HCT116 (cell line): ENCODE measurements around the gene ORC2. TPM values are rescaled to one million over a fixed set of nuclear protein-coding genes. Genes with fewer than 3 reads are reported as not detected.

Experiments
- ATAC-seq: fragments of 200-7000 bp; cut with Tn5 transposase; 2 replicates; pipeline ENCODE4 v1.9.1; 2020; ENCODE audit warnings: mild to moderate bottlenecking, moderate library complexity
- BruUV-seq: library from RNA; stranded (reverse); fragments of 400-500 nt; replicated peaks from 2 replicates; lab custom pipeline; 2021; lab: Mats Ljungman, UMichigan
- CTCF ChIA-PET: fragments of 300-600 bp; sonication (Branson Sonifier 250); formaldehyde crosslinking; loops from one replicate; lab custom pipeline; 2021; ENCODE audit warnings: antibody characterized with exemption; lab: Charles Lee
- POLR2A ChIA-PET: fragments of 300-600, 350-600 bp; sonication (Branson Sonifier 250); formaldehyde crosslinking; loops from one replicate; lab custom pipeline; 2021; ENCODE audit warnings: antibody characterized with exemption; lab: Charles Lee
- RAD21 ChIA-PET, 2 experiments: fragments of 300-600 bp; sonication (Branson Sonifier 250); formaldehyde crosslinking; loops; one replicate each; lab custom pipeline; 2023; ENCODE audit warnings: low total read pairs in 2 of 2; ENCODE audit not compliant: uncharacterized antibody in 2 of 2, unreplicated experiment in 2 of 2, low non-redundant PET in 1 of 2; lab: Charles Lee
- DNase-seq: peaks from one replicate; pipeline ENCODE4 v3.0.0-alpha.2; 2010; ENCODE audit warnings: low read depth, low spot score
- H2AFZ ChIP-seq: fragments of 200-600 bp; shearing (Covaris generic), sonication (generic); 2 replicates; pipeline ENCODE4 v1.6.1; 2017; ENCODE audit warnings: low read depth, mixed run types, mixed read lengths, antibody characterized with exemption, low read length; ENCODE audit not compliant: poor library complexity, severe bottlenecking
- H3K27ac ChIP-seq: 2 replicates; pipeline ENCODE4 v1.5.1; 2012; ENCODE audit warnings: low read depth, low read length
- H3K27me3 ChIP-seq: fragments of 200-600 bp; sonication (generic); 2 replicates; pipeline ENCODE4 v1.6.1; 2016; ENCODE audit warnings: mixed run types, low read length, mixed read lengths; ENCODE audit not compliant: insufficient read depth
- H3K36me3 ChIP-seq, 2 experiments: fragments of 200-500 bp in 1 of 2; fragments of 200-600 bp in 1 of 2; sonication (Bioruptor generic) in 1 of 2; sonication (generic) in 1 of 2; 2 replicates each; pipeline versions ENCODE4 v1.5.1 to v1.6.1; 2014 to 2016; ENCODE audit warnings: low read length in 2 of 2, inconsistent platforms in 1 of 2, mixed read lengths in 1 of 2, mixed run types in 1 of 2; ENCODE audit not compliant: insufficient read depth in 2 of 2, control insufficient read depth in 1 of 2
- H3K4me1 ChIP-seq, 2 experiments: fragments of 200-600 bp in 1 of 2; sonication (generic) in 1 of 2; 2 replicates each; pipeline versions ENCODE4 v1.5.1 to v1.6.1; 2012 to 2017; ENCODE audit warnings: low read length in 2 of 2, inconsistent platforms in 1 of 2, mild to moderate bottlenecking in 1 of 2, mixed read lengths in 1 of 2, mixed run types in 1 of 2, moderate library complexity in 1 of 2; ENCODE audit not compliant: insufficient read depth in 2 of 2, control insufficient read depth in 1 of 2
- H3K4me2 ChIP-seq: fragments of 200-600 bp; sonication (generic); 2 replicates; pipeline ENCODE4 v1.6.1; 2017; ENCODE audit warnings: mixed run types, low read length, mixed read lengths
- H3K4me3 ChIP-seq, 2 experiments: fragments of 200-600 bp in 1 of 2; sonication (generic) in 1 of 2; replicated peaks in 1 of 2; 2 replicates each; pipeline ENCODE4 v1.5.1; 2011 to 2016; ENCODE audit warnings: low read length in 2 of 2, control low read depth in 1 of 2, low read depth in 1 of 2, mild to moderate bottlenecking in 1 of 2, mixed read lengths in 1 of 2, mixed run types in 1 of 2
- H3K79me2 ChIP-seq: fragments of 200-600 bp; sonication (generic); 2 replicates; pipeline ENCODE4 v1.6.1; 2017; ENCODE audit warnings: mild to moderate bottlenecking, mixed run types, low read length, moderate library complexity, mixed read lengths; ENCODE audit not compliant: insufficient read depth
- H3K9ac ChIP-seq: fragments of 200-600 bp; sonication (generic); 2 replicates; pipeline ENCODE4 v1.6.1; 2016; ENCODE audit warnings: low read length, mixed read lengths
- H3K9me2 ChIP-seq: fragments of 200-600 bp; sonication (generic), shearing (Covaris generic); 2 replicates; pipeline ENCODE4 v1.6.1; 2017; ENCODE audit warnings: mixed run types, mild to moderate bottlenecking, moderate library complexity; ENCODE audit not compliant: insufficient read depth
- H3K9me3 ChIP-seq, 2 experiments: fragments of 200-500 bp in 1 of 2; fragments of 200-600 bp in 1 of 2; sonication (Bioruptor generic) in 1 of 2; sonication (generic) in 1 of 2; 2 replicates each; pipeline ENCODE4 v1.6.1; 2014 to 2017; ENCODE audit warnings: low read length in 2 of 2, mixed read lengths in 2 of 2, inconsistent platforms in 1 of 2, low read depth in 1 of 2, mild to moderate bottlenecking in 1 of 2, mixed run types in 1 of 2, moderate library complexity in 1 of 2; ENCODE audit not compliant: control insufficient read depth in 1 of 2, insufficient read depth in 1 of 2
- H4K20me1 ChIP-seq: fragments of 200-600 bp; sonication (generic), shearing (Covaris generic); 2 replicates; pipeline ENCODE4 v1.6.1; 2017; ENCODE audit warnings: mixed run types, mild to moderate bottlenecking, moderate library complexity; ENCODE audit not compliant: insufficient read depth
- CBX3 ChIP-seq: IDR thresholded peaks from 2 replicates; pipeline ENCODE4 v1.6.1; 2012; ENCODE audit warnings: low read depth
- CEBPB ChIP-seq: IDR thresholded peaks from 2 replicates; pipeline ENCODE4 v1.6.1; 2012; ENCODE audit warnings: low read depth
- CTCF ChIP-seq, 3 experiments: fragments of 200-600 bp in 1 of 3; sonication (generic) in 1 of 3; IDR thresholded peaks in 2 of 3; conservative IDR thresholded peaks in 1 of 3; 2 replicates each; pipeline ENCODE4 v1.5.1; 2012 to 2017; ENCODE audit warnings: low read depth in 2 of 3, low read length in 2 of 3, antibody characterized with exemption in 1 of 3, borderline replicate concordance in 1 of 3, control low read depth in 1 of 3, mild to moderate bottlenecking in 1 of 3, mixed read lengths in 1 of 3, mixed run types in 1 of 3, moderate library complexity in 1 of 3; ENCODE audit not compliant: insufficient read depth in 1 of 3
- EGR1 ChIP-seq: IDR thresholded peaks from 2 replicates; pipeline ENCODE4 v1.6.1; 2012; ENCODE audit warnings: low read depth
- ELF1 ChIP-seq: IDR thresholded peaks from 2 replicates; pipeline ENCODE4 v1.6.1; 2012; ENCODE audit warnings: low read depth, borderline replicate concordance
- EZH2 ChIP-seq: fragments of 200-600 bp; sonication (generic); IDR thresholded peaks from 2 replicates; pipeline ENCODE4 v1.6.1; 2017; ENCODE audit warnings: antibody characterized with exemption, mixed run types
- EZH2phosphoT487 ChIP-seq: fragments of 200-600 bp; IDR thresholded peaks from 2 replicates; pipeline ENCODE4 v1.6.1; 2018; ENCODE audit warnings: antibody characterized with exemption, borderline replicate concordance
- JUND ChIP-seq: IDR thresholded peaks from 2 replicates; pipeline ENCODE4 v1.6.1; 2012
- MAX ChIP-seq: IDR thresholded peaks from 2 replicates; pipeline ENCODE4 v1.6.1; 2012
- POLR2A ChIP-seq: IDR thresholded peaks from 2 replicates; pipeline ENCODE4 v1.7.0; 2011; ENCODE audit warnings: borderline replicate concordance; ENCODE audit not compliant: insufficient read depth, insufficient read length; ENCODE audit errors: extremely low read depth
- POLR2AphosphoS5 ChIP-seq: IDR thresholded peaks from 2 replicates; pipeline ENCODE4 v1.6.1; 2011; ENCODE audit warnings: mild to moderate bottlenecking, low read depth, low read length, moderate library complexity
- RAD21 ChIP-seq: IDR thresholded peaks from 2 replicates; pipeline ENCODE4 v1.6.1; 2012; ENCODE audit warnings: low read depth, mild to moderate bottlenecking
- REST ChIP-seq: IDR thresholded peaks from 2 replicates; pipeline ENCODE4 v1.6.1; 2012; ENCODE audit warnings: low read depth
- SIN3A ChIP-seq: IDR thresholded peaks from 2 replicates; pipeline ENCODE4 v1.6.1; 2012; ENCODE audit warnings: low read depth
- SRF ChIP-seq: IDR thresholded peaks from 2 replicates; pipeline ENCODE4 v1.6.1; 2012; ENCODE audit warnings: low read depth
- TCF7L2 ChIP-seq: IDR thresholded peaks from 2 replicates; pipeline ENCODE4 v1.7.0; 2011; ENCODE audit warnings: borderline replicate concordance, inconsistent platforms; ENCODE audit not compliant: insufficient read depth, insufficient read length; ENCODE audit errors: extremely low read depth
- YY1 ChIP-seq: IDR thresholded peaks from 2 replicates; pipeline ENCODE4 v1.6.1; 2011; ENCODE audit warnings: low read length, low read depth, moderate library complexity, mild to moderate bottlenecking; ENCODE audit not compliant: insufficient replicate concordance; ENCODE audit errors: extremely low read depth
- ZBTB33 ChIP-seq: IDR thresholded peaks from 2 replicates; pipeline ENCODE4 v1.6.1; 2011; ENCODE audit warnings: mild to moderate bottlenecking, low read length, moderate library complexity; ENCODE audit not compliant: insufficient replicate concordance; ENCODE audit errors: extremely low read depth
- intact Hi-C: fragments of 100-400 bp; cut with micrococcal nuclease; formaldehyde crosslinking; loops from 2 replicates; pipeline ENCODE4 v1.10.0; 2022
- total RNA-seq: library from RNA; stranded (reverse); gene quantifications from one replicate; pipeline ENCODE4 v1.2.1, GENCODE V29; 2021; ENCODE audit not compliant: unreplicated experiment

Gene ORC2
- total RNA-seq, 1 experiment from 2014 or later, result 51.9 TPM

- POLR2A ChIA-PET, result interaction anchor here (0.6 kb wide), 1 partner anchor 21 kb away, joined by 4 read pairs; the partner anchor contains the start of gene NIF3L1
- RAD21 ChIA-PET, result interaction anchor here in 1 of 2 experiments (0.7 kb wide), 1 partner anchor 209 kb away, joined by 3 read pairs; no protein-coding TSS in a partner anchor
- no peak overlapping the region for H3K4me3 ChIP-seq
- H3K9me2 ChIP-seq, result no peaks in the 10 kb centered on the region
- no peaks in the 10 kb centered on the region for H3K79me2 ChIP-seq
- no peak overlapping the region for H3K4me2 ChIP-seq
- no peaks in the 10 kb centered on the region for H3K9me3 ChIP-seq
- H2AFZ ChIP-seq, result no peak overlapping the region
- H3K9ac ChIP-seq, result no peak overlapping the region
- peaks cover 40 to 47% of the 10 kb centered on the region in 2 experiments for H3K36me3 ChIP-seq
- H3K27ac ChIP-seq, result no peak overlapping the region
- no TSS peak for BruUV-seq
- H3K27me3 ChIP-seq, result no peaks in the 10 kb centered on the region
- intact Hi-C loops, result loop anchor here (10.0 kb wide), 1 partner anchor 455 kb away; no protein-coding TSS in a partner anchor
- ATAC-seq (no peak), DNase-seq (no peak)
- CTCF ChIA-PET, result no interaction called here
- no peaks in the 10 kb centered on the region for H3K4me1 ChIP-seq
- TF ChIP-seq POLR2AphosphoS5 (no peak), REST (no peak), SRF (no peak), POLR2A (no peak), EGR1 (no peak), CTCF (IDR thresholded peaks at IDR 0.05 in 2 of 3, conservative IDR thresholded peaks at IDR 0.05 in 1 of 3; ENCODE audit: borderline replicate concordance in 1 of 3, insufficient read depth in 1 of 3, low read depth in 2 of 3, low read length in 2 of 3) (no peak), CEBPB (no peak), TCF7L2 (no peak), YY1 (no peak), ZBTB33 (no peak), ELF1 (no peak), JUND (no peak), EZH2 (no peak), EZH2phosphoT487 (no peak), RAD21 (no peak), SIN3A (no peak), CBX3 (no peak), MAX (no peak)
- H4K20me1 ChIP-seq, result peaks cover 3% of the 10 kb centered on the region
These were observed 53.5 kb downstream of the ORC2 start for GRCh38 chr2:200909958-200910357.
